Endodermal cell (in vitro differentiated cells): ENCODE results near the gene PHKG2. TPM values are rescaled to one million over a fixed set of nuclear protein-coding genes. Genes with fewer than 3 reads are reported as not detected.

Experiments used
- DNase-seq: peaks from one replicate; pipeline ENCODE4 v3.0.0-alpha.2; 2017
- H3K27ac ChIP-seq: 2 replicates; pipeline ENCODE4 v1.5.1; 2013; ENCODE audit warnings: mild to moderate bottlenecking, low read depth, low read length, moderate library complexity
- H3K27me3 ChIP-seq: 2 replicates; pipeline ENCODE4 v1.6.1; 2013; ENCODE audit warnings: mild to moderate bottlenecking, low read length, moderate library complexity; ENCODE audit not compliant: insufficient read depth, control insufficient read depth, poor library complexity, severe bottlenecking
- H3K36me3 ChIP-seq: 2 replicates; pipeline ENCODE4 v1.7.0; 2013; ENCODE audit warnings: mild to moderate bottlenecking, low read length, moderate library complexity; ENCODE audit not compliant: control insufficient read depth, insufficient read depth
- H3K4me1 ChIP-seq: one replicate; pipeline ENCODE4 v1.7.0; 2013; ENCODE audit warnings: low read length; ENCODE audit not compliant: control insufficient read depth, insufficient read depth
- H3K4me3 ChIP-seq: 2 replicates; pipeline ENCODE4 v1.5.1; 2013; ENCODE audit warnings: mild to moderate bottlenecking, low read length, moderate library complexity
- H3K9ac ChIP-seq: 2 replicates; pipeline ENCODE4 v1.6.1; 2013; ENCODE audit warnings: mild to moderate bottlenecking, low read length, moderate library complexity; ENCODE audit not compliant: poor library complexity, severe bottlenecking; ENCODE audit errors: extremely low read depth
- H3K9me3 ChIP-seq: 2 replicates; pipeline ENCODE4 v1.6.1; 2013; ENCODE audit warnings: mild to moderate bottlenecking, low read length, moderate library complexity; ENCODE audit not compliant: control insufficient read depth
- H3K27ac Mint-ChIP-seq: 2 replicates; pipeline ENCODE4 v1.8.0; 2020; ENCODE audit warnings: mixed read lengths
- H3K27me3 Mint-ChIP-seq: 2 replicates; pipeline ENCODE4 v1.8.0; 2021; ENCODE audit warnings: mild to moderate bottlenecking, mixed read lengths; ENCODE audit not compliant: insufficient read depth
- H3K36me3 Mint-ChIP-seq: 2 replicates; pipeline ENCODE4 v1.8.0; 2020; ENCODE audit warnings: low read depth, mixed read lengths
- H3K4me1 Mint-ChIP-seq: 2 replicates; pipeline ENCODE4 v1.8.0; 2020; ENCODE audit warnings: mixed read lengths
- H3K4me3 Mint-ChIP-seq: 2 replicates; pipeline ENCODE4 v1.8.0; 2020; ENCODE audit warnings: mild to moderate bottlenecking, moderate library complexity, mixed read lengths
- H3K9me3 Mint-ChIP-seq: 2 replicates; pipeline ENCODE4 v1.8.0; 2020; ENCODE audit warnings: mild to moderate bottlenecking, mixed read lengths
- CTCF ChIP-seq: fragments of 200-600 bp; sonication (generic); conservative IDR thresholded peaks from 2 replicates; pipeline ENCODE4 v1.5.0; 2021; ENCODE audit warnings: antibody characterized with exemption, mild to moderate bottlenecking
- WGBS, 2 experiments: methylation state at CpG; one replicate each; pipeline versions ENCODE4 v1.1.5 to v1.1.7; 2013; ENCODE audit warnings: missing lambda C conversion rate in 2 of 2, mixed read lengths in 1 of 2; ENCODE audit not compliant: insufficient coverage in 1 of 2, insufficient read length in 1 of 2; 5-methylcytosine and 5-hydroxymethylcytosine counted together
- total RNA-seq, 2 donors: library from RNA; stranded (reverse); fragmentation: NEBNext Ultra II Directional in 1 of 2; extraction: Animal tissue kit (Norgen Biotek cat#: 25700) in 1 of 2; gene quantifications; 2 replicates in 1 of 2; 3 replicates in 1 of 2; pipeline ENCODE4 v1.2.1, GENCODE V29; 2021

PHKG2 gene
- total RNA-seq, 2 donors from 2014 or later, result 49.8 to 54.8 TPM

GRCh38 chr16:30786115-30786935, 38.1 kb downstream of the PHKG2 start:
- Mint-ChIP-seq H3K4me3 (peak overlapping the region; percentile 80), H3K9me3 (no peaks in the 10 kb centered on the region), H3K4me1 (peaks cover 12% of the 10 kb centered on the region), H3K27ac (peak overlapping the region; percentile 74), H3K36me3 (peaks cover 29% of the 10 kb centered on the region), H3K27me3 (peaks cover 9% of the 10 kb centered on the region)
- Histone ChIP-seq H3K27me3 (no peaks in the 10 kb centered on the region), H3K36me3 (peaks cover 36% of the 10 kb centered on the region), H3K9me3 (no peaks in the 10 kb centered on the region), H3K27ac (no peak overlapping the region), H3K9ac (peak overlapping the region; percentile 86), H3K4me1 (no peaks in the 10 kb centered on the region), H3K4me3 (peak overlapping the region; percentile 90)
- peak; percentile 78 for DNase-seq
- 7 to 11% methylated on average over 16 to 45 of the region's 57 CpGs for WGBS, 2 experiments
- no peak for TF ChIP-seq CTCF

- Mint-ChIP-seq H3K36me3 (peaks cover 21% of the 10 kb centered on the region), H3K27ac (peak within 1 kb of the TSS; percentile 93), H3K27me3 (peaks cover 14% of the 10 kb centered on the region), H3K4me1 (peaks cover 12% of the 10 kb centered on the region), H3K4me3 (peak within 1 kb of the TSS; percentile 80), H3K9me3 (no peaks in the 10 kb centered on the region)
- H3K4me1 ChIP-seq, result no peaks in the 10 kb centered on the region
- WGBS, 2 experiments, result 0 to 1% methylated on average over 8 to 37 of the region's 37 CpGs
- peaks cover 28% of the 10 kb centered on the region for H3K36me3 ChIP-seq
- peak; percentile 89 for DNase-seq
- peak within 1 kb of the TSS; percentile 90 for H3K4me3 ChIP-seq
- no peak for TF ChIP-seq CTCF
- H3K9me3 ChIP-seq, result no peaks in the 10 kb centered on the region
- H3K27me3 ChIP-seq, result no peaks in the 10 kb centered on the region
- H3K27ac ChIP-seq, result peak within 1 kb of the TSS; percentile 81
- peak within 1 kb of the TSS; percentile 86 for H3K9ac ChIP-seq
These were observed 38.8 kb downstream of the PHKG2 start, which contains the start of gene ZNF629 for GRCh38 chr16:30786936-30787612. TSS of gene ZNF629 (minus strand) at chr16:30787205. CDS start at chr16:30784482, 2,723 bp downstream.

GRCh38 chr16:30787613-30788378, 39.6 kb downstream of the PHKG2 start:
- Histone ChIP-seq H3K9me3 (no peaks in the 10 kb centered on the region), H3K4me3 (peak overlapping the region; percentile 87), H3K9ac (peak overlapping the region; percentile 86), H3K4me1 (no peaks in the 10 kb centered on the region), H3K36me3 (peaks cover 21% of the 10 kb centered on the region), H3K27me3 (no peaks in the 10 kb centered on the region), H3K27ac (no peak overlapping the region)
- Mint-ChIP-seq H3K27ac (peak overlapping the region; percentile 93), H3K27me3 (peaks cover 21% of the 10 kb centered on the region), H3K36me3 (peaks cover 16% of the 10 kb centered on the region), H3K4me1 (peaks cover 12% of the 10 kb centered on the region), H3K9me3 (no peaks in the 10 kb centered on the region), H3K4me3 (peak overlapping the region; percentile 80)
- TF ChIP-seq CTCF, result no peak
- 56 to 70% methylated on average over 7 to 11 of the region's 11 CpGs for WGBS, 2 experiments
- peak; percentile 36 for DNase-seq
